Heart right ventricle (tissue), 16 donors: ENCODE results near the gene EHMT1. TPM values are rescaled to one million over a fixed set of nuclear protein-coding genes. Genes with fewer than 3 reads are reported as not detected.

Experiments used
- ATAC-seq, 8 donors: fragments of 200-7000 bp; cut with Tn5 transposase; one replicate each; pipeline ENCODE4 v1.9.1; 2020; ENCODE audit warnings: mild to moderate bottlenecking in 8 of 8, moderate library complexity in 8 of 8, moderate number of reproducible peaks in 1 of 8
- DNase-seq, 2 donors: peaks; one replicate each; pipeline ENCODE4 v3.0.0-alpha.2; 2020
- H3K27ac ChIP-seq, 10 donors: fragments of 200-600 bp; sonication (generic) in 2 of 10; one replicate each; pipeline versions ENCODE4 v1.5.0 to v1.8.0; 2020 to 2022; ENCODE audit warnings: mild to moderate bottlenecking in 3 of 10
- H3K27me3 ChIP-seq, 7 donors: fragments of 200-600 bp; one replicate each; pipeline ENCODE4 v1.8.0; 2021 to 2022; ENCODE audit warnings: mild to moderate bottlenecking in 2 of 7
- H3K36me3 ChIP-seq, 9 donors: fragments of 200-600 bp; sonication (generic) in 1 of 9; one replicate each; pipeline versions ENCODE4 v1.5.0 to v1.8.0; 2020 to 2022; ENCODE audit warnings: mild to moderate bottlenecking in 2 of 9
- H3K4me1 ChIP-seq, 9 donors: fragments of 200-600 bp; sonication (generic) in 1 of 9; one replicate each; pipeline versions ENCODE4 v1.5.0 to v1.8.0; 2020 to 2022; ENCODE audit warnings: mild to moderate bottlenecking in 4 of 9
- H3K4me3 ChIP-seq, 10 donors: fragments of 200-600 bp; sonication (generic) in 2 of 10; one replicate each; pipeline versions ENCODE4 v1.5.0 to v1.8.0; 2020 to 2022; ENCODE audit warnings: mild to moderate bottlenecking in 7 of 10, moderate library complexity in 2 of 10
- H3K9me3 ChIP-seq, 11 donors: fragments of 200-600 bp in 10 of 11; sonication (generic) in 2 of 11; one replicate each; pipeline versions ENCODE4 v1.5.0 to v1.8.0; 2013 to 2022; ENCODE audit warnings: mild to moderate bottlenecking in 2 of 11, control low read depth in 1 of 11, moderate library complexity in 1 of 11
- WGBS, 2 donors: extraction: QIAGEN DNeasy Blood & Tissue Kit; methylation state at CpG; one replicate each; pipeline ENCODE4 v1.1.7; 2013; ENCODE audit warnings: inconsistent platforms in 1 of 2; 5-methylcytosine and 5-hydroxymethylcytosine counted together
- intact Hi-C, 10 donors: fragments of 100-400 bp; cut with DNase I; formaldehyde crosslinking; loops; one replicate each; pipeline versions ENCODE4 v1.11.1 to v1.14.2; 2022
- polyA plus RNA-seq, 2 donors: library from polyadenylated mRNA; stranded (reverse); fragments of 200-250 nt; gene quantifications; one replicate each; pipeline ENCODE4 v1.2.3, GENCODE V29; 2013
- total RNA-seq, 10 donors: library from RNA; stranded (reverse); fragmentation: NEBNext Ultra II Directional in 3 of 10; extraction: Animal tissue kit (Norgen Biotek cat#: 25700) in 3 of 10; gene quantifications; one replicate each; pipeline versions ENCODE4 v1.2.1 to v1.2.4, GENCODE V29; 2021 to 2023
- TF ChIP-seq, protein P1 (sequence below), 9 donors: fragments of 200-600 bp; sonication (generic) in 2 of 9; IDR thresholded peaks; one replicate each; pipeline versions ENCODE4 v1.5.0 to v1.8.0; 2021 to 2022; ENCODE audit warnings: antibody characterized with exemption in 9 of 9, mild to moderate bottlenecking in 5 of 9, moderate library complexity in 1 of 9
- donor health status: Arrhythmogenic right ventricular cardiomyopathy.
- donor health status: ischemic (EF 13 %, LVEDD 7.1; RV severe dilation, severe dysfunction).
- donor health status: healthy with polysubstance abuse.
- donor health status: DM: no; HTN: yes; CAD: no.
- donor health status: DM: no; HTN: no; CAD: no.
- donor health status: ischemic (EF 25% LVEDD 6.9; RV normal size, moderate dysfunction).
- donor health status: ischemic (EF 25% LVEDD 5.7; RV mildly dilated, moderate dysfunction).
- donor health status: healthy.
- donor health status: DM: yes; HTN: yes; CAD: no.
- donor health status: Ischemic cardiomyopathy.
- donor health status: ischemic (EF 35%, LVEDD 5.7; RV mildly dilated, moderate dysfunction).
- donor health status: nonischemic (EF 11% LVEDD 7.7; RV severe dilation, severe dysfunction).
- donor health status: DM: yes; HTN: yes; CAD: no.
- donor health status: PGD.
- donor health status: ischemic (EF 29% LVEDD 5.4; RV normal size, mild dysfunction).
- donor health status: nonischemic (EF 23%, LVEDD 6.1; RV moderate dilation, normal function).

The EHMT1 gene
- total and polyA plus RNA-seq, 12 donors: 19.6 to 45.1 (median 31.1) TPM

GRCh38 chr9:137836151-137836830 is 217.5 kb downstream of the EHMT1 start:
- H3K4me3 ChIP-seq: no peak overlapping the region
- TF ChIP-seq, protein P1, sequence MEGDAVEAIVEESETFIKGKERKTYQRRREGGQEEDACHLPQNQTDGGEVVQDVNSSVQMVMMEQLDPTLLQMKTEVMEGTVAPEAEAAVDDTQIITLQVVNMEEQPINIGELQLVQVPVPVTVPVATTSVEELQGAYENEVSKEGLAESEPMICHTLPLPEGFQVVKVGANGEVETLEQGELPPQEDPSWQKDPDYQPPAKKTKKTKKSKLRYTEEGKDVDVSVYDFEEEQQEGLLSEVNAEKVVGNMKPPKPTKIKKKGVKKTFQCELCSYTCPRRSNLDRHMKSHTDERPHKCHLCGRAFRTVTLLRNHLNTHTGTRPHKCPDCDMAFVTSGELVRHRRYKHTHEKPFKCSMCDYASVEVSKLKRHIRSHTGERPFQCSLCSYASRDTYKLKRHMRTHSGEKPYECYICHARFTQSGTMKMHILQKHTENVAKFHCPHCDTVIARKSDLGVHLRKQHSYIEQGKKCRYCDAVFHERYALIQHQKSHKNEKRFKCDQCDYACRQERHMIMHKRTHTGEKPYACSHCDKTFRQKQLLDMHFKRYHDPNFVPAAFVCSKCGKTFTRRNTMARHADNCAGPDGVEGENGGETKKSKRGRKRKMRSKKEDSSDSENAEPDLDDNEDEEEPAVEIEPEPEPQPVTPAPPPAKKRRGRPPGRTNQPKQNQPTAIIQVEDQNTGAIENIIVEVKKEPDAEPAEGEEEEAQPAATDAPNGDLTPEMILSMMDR (IDR thresholded peaks at IDR 0.05): no peak
- H3K9me3 ChIP-seq: peaks cover 0 to 25% (median 0%) of the 10 kb centered on the region in 11 donors
- WGBS, 2 donors: 93 to 95% methylated on average over 28 of the region's 28 CpGs
- H3K36me3 ChIP-seq: peaks cover 0 to 65% (median 28%) of the 10 kb centered on the region in 9 donors
- H3K27me3 ChIP-seq: no peaks in the 10 kb centered on the region
- intact Hi-C loops: no loop called here
- DNase-seq (no peak), ATAC-seq (no peak)
- H3K27ac ChIP-seq: no peak overlapping the region
- H3K4me1 ChIP-seq: no peaks in the 10 kb centered on the region

DNA sequence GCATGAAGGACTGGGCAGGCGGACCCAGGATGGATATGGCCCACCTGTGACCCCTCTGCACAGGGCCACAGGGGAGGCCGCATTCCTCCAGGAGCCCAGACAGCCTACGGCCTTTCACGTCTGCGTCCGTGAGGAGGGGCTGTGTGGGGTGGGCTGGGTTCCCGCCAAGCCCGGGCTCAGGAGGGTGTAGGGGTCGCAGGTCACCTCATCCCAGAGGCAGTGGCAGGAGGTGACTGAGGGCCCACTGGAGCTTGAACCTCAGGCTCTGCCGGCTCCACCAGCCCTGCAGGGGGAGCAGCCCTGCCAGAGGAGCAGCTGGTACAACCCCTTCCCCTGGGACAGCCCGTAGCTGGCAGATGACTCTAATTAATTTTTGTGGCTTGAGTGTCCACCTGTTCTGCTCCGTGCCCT is 218.0 kb downstream of the EHMT1 start:
- intact Hi-C loops: no loop called here
- Histone ChIP-seq H3K27me3 (no peaks in the 10 kb centered on the region), H3K9me3 (peaks cover 0 to 25% (median 0%) of the 10 kb centered on the region in 11 donors), H3K4me1 (no peaks in the 10 kb centered on the region), H3K27ac (no peak overlapping the region), H3K4me3 (no peak overlapping the region), H3K36me3 (peaks cover 0 to 61% (median 28%) of the 10 kb centered on the region in 9 donors)
- ATAC-seq (peak in 2 of 8 donors; percentile 18 to 48), DNase-seq (no peak)
- TF ChIP-seq, protein P1 (IDR thresholded peaks at IDR 0.05): no peak
- 80% methylated on average over 12 of the region's 12 CpGs for WGBS, 2 donors

DNA sequence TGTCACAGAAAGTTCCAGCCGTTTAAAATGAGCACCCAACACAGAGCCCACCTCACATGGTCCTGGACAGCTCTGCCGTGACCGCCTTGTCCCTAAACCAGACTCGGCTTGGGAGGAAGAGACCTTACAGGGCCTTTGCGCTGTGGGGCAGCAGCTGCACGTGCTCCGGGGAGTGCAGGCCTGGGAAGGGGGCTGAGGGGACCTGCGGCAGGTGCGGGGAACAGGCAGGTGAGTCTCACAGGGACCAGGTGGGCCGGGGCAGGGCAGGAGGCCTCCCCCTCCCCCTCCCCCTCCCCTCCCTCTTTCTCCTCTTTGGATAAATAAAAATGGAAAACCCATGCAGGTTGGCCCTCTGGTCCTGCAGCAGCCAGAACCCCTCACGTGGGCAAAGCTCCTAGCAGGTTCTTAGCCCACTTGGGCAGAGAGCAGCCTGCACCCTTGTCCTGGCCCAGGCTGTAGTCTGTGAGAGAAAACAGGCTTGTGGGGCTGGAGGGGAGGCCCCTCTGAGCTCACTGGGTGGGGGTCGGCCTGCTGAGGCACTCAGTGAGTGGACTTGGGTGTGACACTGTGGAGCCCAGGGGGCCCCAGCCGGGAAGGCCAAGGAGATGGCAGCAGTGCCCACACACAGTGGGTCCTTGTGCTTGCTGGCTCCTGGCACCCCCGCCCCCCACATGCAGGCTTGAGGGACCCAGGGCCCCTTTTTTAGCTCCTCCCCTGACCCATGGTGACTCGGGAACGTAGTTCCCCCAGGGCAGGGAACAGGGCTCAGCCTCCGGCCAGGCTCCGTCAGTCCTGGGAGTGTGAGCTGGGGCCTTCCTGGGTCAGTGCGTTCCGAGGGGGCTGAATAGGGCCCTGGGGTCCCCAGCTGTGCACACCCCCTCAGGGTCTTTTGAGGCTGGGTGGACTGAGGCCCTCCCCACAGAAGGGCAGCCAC is 218.8 kb downstream of the EHMT1 start:
- TF ChIP-seq, protein P1 (IDR thresholded peaks at IDR 0.05): no peak
- no peak overlapping the region for H3K27ac ChIP-seq
- H3K36me3 ChIP-seq: peaks cover 0 to 55% (median 28%) of the 10 kb centered on the region in 9 donors
- H3K27me3 ChIP-seq: no peaks in the 10 kb centered on the region
- intact Hi-C loops: no loop called here
- peaks cover 0 to 25% (median 0%) of the 10 kb centered on the region in 11 donors for H3K9me3 ChIP-seq
- no peak for DNase-seq
- peak in 3 of 8 donors; percentile 16 to 33 (median 18) for ATAC-seq
- H3K4me1 ChIP-seq: no peaks in the 10 kb centered on the region
- no peak overlapping the region for H3K4me3 ChIP-seq
- 91 to 94% methylated on average over 20 of the region's 20 CpGs for WGBS, 2 donors

DNA sequence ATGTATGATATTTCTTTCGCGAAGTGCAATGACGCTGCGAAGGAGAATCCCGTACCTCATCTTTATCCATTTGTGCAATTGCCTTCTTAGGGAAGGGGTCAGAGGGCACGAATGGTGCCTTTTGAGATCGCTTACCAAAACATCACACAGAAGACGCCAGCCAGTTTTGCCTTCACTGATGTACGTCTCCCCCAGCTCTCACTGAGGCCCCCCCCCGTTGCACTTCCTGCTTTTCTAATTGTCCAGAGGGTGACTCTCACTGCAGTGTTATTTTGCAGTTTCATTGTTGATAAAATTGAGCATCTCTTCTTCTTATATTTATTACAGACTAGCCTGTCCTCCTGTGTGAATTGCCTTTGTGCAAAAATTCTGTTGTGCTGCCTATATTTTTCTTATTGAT is 219.8 kb downstream of the EHMT1 start:
- 95% methylated on average over 10 of the region's 10 CpGs for WGBS, 2 donors
- no peaks in the 10 kb centered on the region for H3K4me1 ChIP-seq
- H3K27ac ChIP-seq: no peak overlapping the region
- no peak for ATAC-seq
- peaks cover 0 to 45% (median 22%) of the 10 kb centered on the region in 9 donors for H3K36me3 ChIP-seq
- no peaks in the 10 kb centered on the region for H3K27me3 ChIP-seq
- peaks cover 0 to 29% (median 0%) of the 10 kb centered on the region in 11 donors for H3K9me3 ChIP-seq
- DNase-seq: no peak
- no peak overlapping the region for H3K4me3 ChIP-seq
- intact Hi-C loops: no loop called here
- TF ChIP-seq, protein P1 (IDR thresholded peaks at IDR 0.05): no peak
